Stimulated activated naive CD8-positive, alpha-beta T cell treated with anti-CD3 and anti-CD28 coated beads, Interleukin-15, Interleukin-2, amounts not matched to agents 100 ng/mL and 50 ng/mL, for 24 hours (primary cell): ENCODE measurements around the gene COX7A2L.
A peak's percentile ranks its signal among the peaks of the same experiment; 100 is the strongest.
"Not testable (repeated sequence)": the region's sequence is repeated elsewhere in the genome, so short reads cannot be mapped to it uniquely, and the experiment has no call there.

Experiments
- H3K27ac Mint-ChIP-seq: one replicate; pipeline ENCODE4 v1.8.0; 2021; ENCODE audit warnings: mild to moderate bottlenecking, mixed read lengths
- H3K27me3 Mint-ChIP-seq: one replicate; pipeline ENCODE4 v1.8.0; 2021; ENCODE audit warnings: mixed read lengths
- H3K36me3 Mint-ChIP-seq: one replicate; pipeline ENCODE4 v1.8.0; 2021; ENCODE audit warnings: low read depth, mixed read lengths
- H3K4me1 Mint-ChIP-seq: one replicate; pipeline ENCODE4 v1.8.0; 2021; ENCODE audit warnings: low read depth, mixed read lengths
- H3K4me3 Mint-ChIP-seq: one replicate; pipeline ENCODE4 v1.8.0; 2021; ENCODE audit warnings: mild to moderate bottlenecking, mixed read lengths
- H3K9me3 Mint-ChIP-seq: one replicate; pipeline ENCODE4 v1.8.0; 2021; ENCODE audit warnings: mixed read lengths

COX7A2L gene, protein sequence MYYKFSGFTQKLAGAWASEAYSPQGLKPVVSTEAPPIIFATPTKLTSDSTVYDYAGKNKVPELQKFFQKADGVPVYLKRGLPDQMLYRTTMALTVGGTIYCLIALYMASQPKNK

DNA sequence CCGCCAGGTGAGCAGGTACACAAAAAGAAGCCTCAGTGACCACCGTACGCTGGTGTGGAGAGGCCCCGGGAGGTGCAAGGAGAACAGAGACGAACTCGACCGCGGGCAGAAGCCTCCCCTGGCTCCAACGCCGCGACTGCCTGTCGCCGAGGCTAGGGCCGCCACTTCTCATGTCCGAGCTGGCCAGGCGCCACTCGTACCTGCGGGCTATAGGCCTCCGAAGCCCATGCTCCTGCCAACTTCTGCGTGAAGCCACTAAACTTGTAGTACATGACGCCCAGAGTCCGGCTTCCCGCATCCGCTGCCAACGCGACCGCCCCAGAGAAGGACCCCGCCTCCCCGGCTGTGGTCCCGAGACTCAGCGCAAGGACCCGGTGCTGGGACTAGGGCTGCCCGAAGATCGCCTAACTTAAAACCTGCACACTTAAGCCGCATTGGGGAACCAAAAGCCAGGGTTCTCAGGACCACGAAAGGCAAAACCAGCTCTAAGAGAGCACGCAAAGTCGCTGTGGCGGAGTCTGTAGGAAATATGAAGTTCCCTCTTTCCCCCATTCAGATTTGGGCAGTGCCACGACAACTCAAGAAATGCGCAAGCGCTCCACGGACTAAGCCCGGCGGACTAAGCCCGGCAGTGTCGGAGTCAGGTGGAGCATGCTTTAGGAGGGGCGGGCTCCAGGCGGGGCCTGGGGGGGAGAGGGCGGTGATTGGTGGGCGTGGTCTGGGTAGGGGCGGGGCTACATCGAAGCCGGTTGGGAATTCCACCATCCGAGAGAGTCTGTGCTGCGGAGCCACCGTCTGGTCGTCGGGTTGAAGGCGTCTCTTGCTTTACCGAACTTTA is at the start of gene COX7A2L:
COX7A2L (minus strand) TSS at position 328 of the 838 bp plus-strand sequence; CDS start at position 272, 56 bp downstream.
- no peaks in the 10 kb centered on the region for H3K27me3 Mint-ChIP-seq
- H3K27ac Mint-ChIP-seq, result peak within 1 kb of the TSS; percentile 99
- no peaks in the 10 kb centered on the region for H3K9me3 Mint-ChIP-seq
- H3K36me3 Mint-ChIP-seq, result peaks cover 14% of the 10 kb centered on the region
- peak within 1 kb of the TSS; percentile 89 for H3K4me3 Mint-ChIP-seq
- H3K4me1 Mint-ChIP-seq, result peaks cover 55% of the 10 kb centered on the region

DNA sequence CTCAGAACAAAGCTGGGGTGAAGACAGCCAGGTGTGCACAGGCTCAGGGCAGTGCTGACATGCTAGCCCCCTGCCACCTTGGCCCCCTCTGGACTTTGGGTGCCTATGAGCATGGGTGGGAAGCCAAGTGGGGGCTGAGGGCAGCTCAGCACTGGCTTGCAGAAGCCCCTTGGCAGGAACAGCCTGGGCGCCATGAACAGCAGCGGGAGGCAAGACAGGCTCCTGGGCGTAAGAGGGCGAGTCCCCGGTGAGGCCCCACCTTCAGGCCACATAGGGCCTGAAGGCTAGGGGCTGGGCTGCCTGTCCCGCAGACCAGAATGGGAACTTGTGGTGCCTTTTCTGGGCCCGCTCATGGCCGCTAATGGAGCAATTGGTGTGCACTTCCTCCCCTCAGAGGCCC is 47.0 kb upstream of the COX7A2L start:
- Mint-ChIP-seq H3K36me3 (no peaks in the 10 kb centered on the region), H3K4me3 (no peak overlapping the region), H3K27ac (no peak overlapping the region), H3K9me3 (no peaks in the 10 kb centered on the region), H3K4me1 (no peaks in the 10 kb centered on the region), H3K27me3 (no peaks in the 10 kb centered on the region)

DNA sequence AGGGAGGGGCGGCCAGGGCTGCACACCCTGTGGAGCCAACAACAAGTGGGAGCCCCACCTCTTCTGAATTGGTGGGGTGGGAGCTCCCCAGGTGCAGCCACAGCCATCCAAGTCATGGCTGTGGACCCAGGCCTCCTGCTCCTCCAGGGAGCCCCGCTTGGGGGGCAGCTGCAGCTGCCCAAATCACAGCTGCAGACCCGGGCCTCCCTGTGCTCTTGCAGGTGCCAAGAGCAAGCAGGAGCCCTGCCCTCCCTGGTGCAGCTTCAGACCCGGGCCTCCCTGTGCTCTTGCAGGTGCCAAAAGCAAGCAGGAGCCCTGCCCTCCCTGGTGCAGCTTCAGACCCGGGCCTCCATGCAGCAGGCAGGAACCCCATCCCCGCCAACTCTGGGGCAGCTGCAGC is 46.5 kb upstream of the COX7A2L start:
- H3K9me3 Mint-ChIP-seq, result no peaks in the 10 kb centered on the region
- no peak overlapping the region for H3K27ac Mint-ChIP-seq
- H3K4me3 Mint-ChIP-seq, result no peak overlapping the region
- H3K4me1 Mint-ChIP-seq, result no peaks in the 10 kb centered on the region
- no peaks in the 10 kb centered on the region for H3K36me3 Mint-ChIP-seq
- no peaks in the 10 kb centered on the region for H3K27me3 Mint-ChIP-seq

DNA sequence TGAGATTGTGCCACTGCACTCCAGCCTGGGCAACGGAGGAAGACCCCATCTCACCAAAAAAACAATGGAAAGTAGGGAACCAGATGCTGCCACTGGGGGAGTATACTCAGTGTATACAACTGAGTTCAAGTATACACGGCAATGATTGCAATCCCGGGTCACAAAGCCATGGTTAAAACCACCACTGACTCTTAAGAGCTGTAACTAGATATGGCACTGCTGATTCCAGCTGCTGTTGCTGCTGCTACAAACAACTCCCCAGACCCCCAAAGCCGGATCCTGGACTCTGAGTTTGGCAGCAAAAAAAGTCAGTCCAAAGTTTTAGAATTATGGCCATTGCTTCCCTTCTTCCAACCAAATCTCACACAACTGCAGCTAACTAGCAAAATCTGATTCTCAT is 43.7 kb upstream of the COX7A2L start:
- no peaks in the 10 kb centered on the region for H3K36me3 Mint-ChIP-seq
- no peaks in the 10 kb centered on the region for H3K27me3 Mint-ChIP-seq
- no peak overlapping the region for H3K27ac Mint-ChIP-seq
- H3K9me3 Mint-ChIP-seq, result no peaks in the 10 kb centered on the region
- H3K4me3 Mint-ChIP-seq, result no peak overlapping the region
- H3K4me1 Mint-ChIP-seq, result no peaks in the 10 kb centered on the region

DNA sequence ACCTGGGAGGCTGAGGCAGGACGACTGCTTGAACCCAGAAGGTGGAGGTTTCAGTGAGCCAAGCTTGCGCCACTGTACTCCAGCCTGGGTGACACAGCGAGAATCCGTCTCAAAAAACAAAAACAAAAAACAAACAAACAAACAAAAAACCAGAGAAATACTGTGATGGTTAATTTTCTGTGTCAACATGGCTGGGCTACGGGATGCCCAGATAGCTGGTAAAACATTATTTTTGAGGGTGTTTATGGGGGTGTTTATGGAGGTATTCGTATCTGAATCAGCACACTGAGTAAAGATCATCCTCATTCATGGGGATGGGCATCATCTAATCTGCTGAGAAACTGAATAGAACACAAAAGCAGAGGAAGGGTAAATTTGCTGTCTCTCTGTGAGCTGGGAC is 40.8 kb upstream of the COX7A2L start:
- Mint-ChIP-seq H3K27me3 (no peaks in the 10 kb centered on the region), H3K27ac (no peak overlapping the region), H3K4me3 (no peak overlapping the region), H3K36me3 (no peaks in the 10 kb centered on the region), H3K9me3 (no peaks in the 10 kb centered on the region), H3K4me1 (no peaks in the 10 kb centered on the region)

DNA sequence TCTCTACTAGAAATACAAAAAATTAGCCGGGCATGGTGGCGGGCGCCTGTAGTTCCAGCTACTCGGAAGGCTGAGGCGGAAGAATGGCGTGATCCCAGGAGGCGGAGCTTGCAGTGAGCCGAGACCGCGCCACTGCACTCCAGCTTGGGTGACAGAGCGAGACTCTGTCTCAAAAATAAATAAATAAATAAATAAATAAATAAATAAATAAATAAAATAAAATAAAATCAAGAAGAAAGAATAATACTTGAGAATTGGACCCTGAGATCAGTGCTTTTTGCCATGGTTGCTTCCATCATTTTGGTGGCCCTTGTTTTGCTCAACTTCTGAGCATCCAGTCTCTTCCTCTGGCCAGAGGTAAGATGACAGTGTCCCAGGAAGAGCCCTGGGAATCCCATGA is 37.0 kb upstream of the COX7A2L start:
- not testable (repeated sequence) for H3K36me3 Mint-ChIP-seq, H3K4me3 Mint-ChIP-seq, H3K27me3 Mint-ChIP-seq, H3K9me3 Mint-ChIP-seq, H3K4me1 Mint-ChIP-seq, H3K27ac Mint-ChIP-seq

DNA sequence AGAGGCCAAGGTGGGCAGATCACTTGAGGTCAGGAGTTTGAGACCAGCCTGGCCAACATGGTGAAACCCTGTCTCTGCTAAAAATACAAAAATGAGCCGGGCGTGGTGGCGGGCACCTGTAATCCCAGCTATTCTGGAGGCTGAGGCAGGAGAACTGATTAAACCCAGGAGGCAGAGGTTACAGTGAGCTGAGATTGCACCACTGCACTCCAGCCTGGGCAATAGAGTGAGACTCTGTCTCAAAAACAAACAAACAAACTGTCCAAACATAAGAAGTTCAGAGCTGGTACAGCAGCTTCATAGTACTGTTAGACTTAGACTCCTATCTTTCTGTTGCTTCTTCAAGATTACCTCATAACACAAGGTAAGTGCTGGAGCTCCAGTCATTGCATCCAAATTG is 32.3 kb upstream of the COX7A2L start:
- not testable (repeated sequence) for H3K4me3 Mint-ChIP-seq, H3K36me3 Mint-ChIP-seq, H3K27ac Mint-ChIP-seq, H3K27me3 Mint-ChIP-seq, H3K9me3 Mint-ChIP-seq, H3K4me1 Mint-ChIP-seq

DNA sequence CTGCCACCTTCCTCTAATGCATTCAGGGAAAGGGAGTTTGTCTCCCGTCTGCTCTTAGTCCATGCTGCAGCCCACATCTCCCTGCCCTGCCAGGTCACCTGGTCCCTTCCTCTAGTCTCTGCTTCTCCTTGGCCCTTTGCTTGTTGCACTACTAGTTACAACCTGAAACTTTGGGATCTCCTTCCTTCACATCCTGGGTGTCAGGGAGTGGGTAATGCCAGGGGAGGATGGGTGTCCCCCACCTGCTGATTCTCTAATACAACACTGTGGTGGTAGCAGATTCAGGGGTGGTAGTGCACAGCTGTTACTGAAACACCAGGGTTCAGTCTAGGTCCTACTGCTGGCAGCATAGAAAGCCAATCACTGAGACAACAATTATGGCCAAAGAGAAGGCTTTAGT is 31.2 kb upstream of the COX7A2L start:
- H3K36me3 Mint-ChIP-seq, result no peaks in the 10 kb centered on the region
- no peak overlapping the region for H3K27ac Mint-ChIP-seq
- no peaks in the 10 kb centered on the region for H3K27me3 Mint-ChIP-seq
- no peaks in the 10 kb centered on the region for H3K4me1 Mint-ChIP-seq
- no peak overlapping the region for H3K4me3 Mint-ChIP-seq
- H3K9me3 Mint-ChIP-seq, result no peaks in the 10 kb centered on the region

DNA sequence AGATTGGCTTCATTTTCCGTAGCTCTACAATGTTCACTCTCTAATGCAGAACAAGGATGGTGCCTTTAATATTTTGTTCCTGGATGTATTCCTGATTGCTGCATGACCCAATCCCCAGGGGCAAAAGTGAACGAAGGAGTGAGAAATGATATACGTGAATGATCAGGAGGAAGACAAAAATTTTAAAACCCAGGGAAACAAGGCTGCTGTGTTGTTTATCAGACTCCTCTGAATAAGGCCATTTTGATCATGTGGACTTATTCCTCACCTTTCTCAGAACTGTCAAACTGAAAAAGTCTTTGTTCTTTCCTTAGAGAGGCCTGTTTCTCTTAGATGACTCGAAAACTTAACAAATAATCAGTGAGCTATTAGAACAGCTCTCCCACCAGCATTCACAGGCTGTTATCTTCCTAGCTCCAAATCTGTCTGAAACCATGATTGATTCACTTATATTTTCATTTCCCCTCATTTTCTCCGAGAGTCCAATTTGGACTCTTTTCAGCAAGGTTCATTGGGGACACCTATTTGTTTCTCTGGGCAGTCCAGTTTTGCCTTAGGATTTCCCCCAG is 29.5 kb upstream of the COX7A2L start:
- Mint-ChIP-seq H3K27me3 (no peaks in the 10 kb centered on the region), H3K4me3 (no peak overlapping the region), H3K36me3 (no peaks in the 10 kb centered on the region), H3K27ac (no peak overlapping the region), H3K4me1 (no peaks in the 10 kb centered on the region), H3K9me3 (no peaks in the 10 kb centered on the region)

DNA sequence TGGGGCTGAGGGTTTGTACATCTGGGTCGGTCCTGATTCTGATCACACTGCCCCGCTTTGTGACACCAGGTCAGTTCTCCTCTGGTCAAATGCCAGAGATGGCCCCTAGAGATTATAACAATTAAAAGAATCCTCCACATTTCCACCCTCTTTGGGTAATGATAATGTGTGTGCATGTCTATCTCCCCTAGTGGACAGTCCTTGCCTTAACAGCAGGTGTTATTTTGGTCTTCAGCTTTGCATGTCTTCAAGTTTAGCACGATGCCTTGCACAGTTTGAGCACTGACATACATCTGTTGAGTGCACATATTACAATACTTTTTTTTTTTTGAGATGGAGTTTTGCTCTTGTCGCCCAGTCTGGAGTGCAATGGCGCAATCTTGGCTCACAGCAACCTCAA is 25.7 kb upstream of the COX7A2L start:
- H3K27ac Mint-ChIP-seq, result no peak overlapping the region
- H3K4me3 Mint-ChIP-seq, result no peak overlapping the region
- H3K36me3 Mint-ChIP-seq, result no peaks in the 10 kb centered on the region
- no peaks in the 10 kb centered on the region for H3K4me1 Mint-ChIP-seq
- no peaks in the 10 kb centered on the region for H3K27me3 Mint-ChIP-seq
- H3K9me3 Mint-ChIP-seq, result no peaks in the 10 kb centered on the region

DNA sequence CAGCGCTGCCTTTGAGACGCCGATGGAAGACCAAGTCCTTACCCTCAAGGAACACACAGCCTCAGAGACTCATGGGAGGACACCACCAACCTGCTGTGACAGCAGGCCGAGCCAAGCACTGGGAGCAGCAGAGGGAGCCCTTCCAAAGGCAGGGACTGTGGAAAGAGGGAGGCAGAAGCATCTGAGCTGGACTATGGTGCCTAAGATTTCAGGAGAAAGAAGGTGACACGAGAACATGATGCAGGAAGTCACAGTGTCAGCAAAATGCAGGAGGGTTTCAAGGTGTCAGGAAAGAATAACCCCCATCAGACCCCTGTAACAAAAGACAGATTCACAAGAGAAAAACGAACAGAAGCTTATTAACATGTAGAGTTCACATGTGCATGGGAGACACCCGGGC is 24.2 kb upstream of the COX7A2L start:
- Mint-ChIP-seq H3K27me3 (no peaks in the 10 kb centered on the region), H3K4me1 (no peaks in the 10 kb centered on the region), H3K9me3 (no peaks in the 10 kb centered on the region), H3K36me3 (no peaks in the 10 kb centered on the region), H3K4me3 (no peak overlapping the region), H3K27ac (no peak overlapping the region)

DNA sequence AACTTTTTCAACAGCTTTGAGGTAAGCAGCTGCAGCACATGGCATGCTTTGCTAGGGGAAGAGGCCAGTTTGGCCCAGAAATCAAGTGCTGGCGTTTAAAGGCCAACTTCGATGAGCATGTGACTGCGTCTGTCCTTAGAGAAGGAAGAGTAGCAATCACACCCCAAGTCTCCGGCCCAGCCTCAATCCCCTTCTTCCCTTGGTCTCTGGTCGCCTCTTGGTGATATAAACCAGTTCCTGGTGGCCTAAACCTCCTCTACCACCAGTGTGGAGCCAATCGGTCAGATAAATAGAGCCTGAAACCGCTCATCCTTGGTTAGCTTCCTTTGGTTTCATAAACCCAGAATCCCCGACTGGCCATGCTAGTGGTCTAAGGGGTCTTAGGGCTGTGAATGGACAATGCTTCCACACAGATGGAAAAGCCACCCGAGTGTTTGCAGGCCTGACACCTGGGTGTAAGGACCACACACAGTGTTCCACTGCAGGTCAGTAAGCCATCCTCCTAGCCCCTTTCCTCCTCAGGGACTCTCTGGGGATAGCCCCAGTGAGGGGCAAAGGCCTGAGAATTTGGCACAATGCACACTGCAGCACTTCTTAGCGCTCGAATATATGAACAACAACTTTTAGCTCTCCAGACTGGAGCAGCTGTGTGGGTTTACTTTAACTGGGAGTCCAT is 23.0 kb upstream of the COX7A2L start:
- H3K36me3 Mint-ChIP-seq, result no peaks in the 10 kb centered on the region
- H3K4me3 Mint-ChIP-seq, result no peak overlapping the region
- no peaks in the 10 kb centered on the region for H3K4me1 Mint-ChIP-seq
- H3K27me3 Mint-ChIP-seq, result no peaks in the 10 kb centered on the region
- no peak overlapping the region for H3K27ac Mint-ChIP-seq
- H3K9me3 Mint-ChIP-seq, result no peaks in the 10 kb centered on the region

DNA sequence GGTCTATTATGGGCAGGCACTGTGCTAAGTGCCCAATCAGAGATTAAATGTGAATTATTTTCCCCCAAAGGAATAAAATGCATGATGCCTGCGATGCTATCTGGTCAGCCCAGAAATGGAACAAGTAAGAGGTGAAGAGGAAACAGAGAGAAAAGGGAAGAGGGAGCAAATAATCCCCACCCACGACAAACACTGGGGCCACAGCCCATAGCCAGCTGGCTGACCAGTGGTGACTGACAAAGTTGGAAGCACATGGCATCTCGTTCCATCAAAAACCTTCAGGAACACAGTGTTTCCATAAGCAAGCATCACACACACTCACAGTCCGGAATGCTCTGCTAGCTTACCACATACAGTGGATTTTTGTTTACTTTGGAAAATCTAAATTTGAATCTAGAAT is 21.1 kb upstream of the COX7A2L start:
- no peaks in the 10 kb centered on the region for H3K4me1 Mint-ChIP-seq
- H3K27ac Mint-ChIP-seq, result no peak overlapping the region
- no peak overlapping the region for H3K4me3 Mint-ChIP-seq
- no peaks in the 10 kb centered on the region for H3K9me3 Mint-ChIP-seq
- H3K36me3 Mint-ChIP-seq, result no peaks in the 10 kb centered on the region
- no peaks in the 10 kb centered on the region for H3K27me3 Mint-ChIP-seq

DNA sequence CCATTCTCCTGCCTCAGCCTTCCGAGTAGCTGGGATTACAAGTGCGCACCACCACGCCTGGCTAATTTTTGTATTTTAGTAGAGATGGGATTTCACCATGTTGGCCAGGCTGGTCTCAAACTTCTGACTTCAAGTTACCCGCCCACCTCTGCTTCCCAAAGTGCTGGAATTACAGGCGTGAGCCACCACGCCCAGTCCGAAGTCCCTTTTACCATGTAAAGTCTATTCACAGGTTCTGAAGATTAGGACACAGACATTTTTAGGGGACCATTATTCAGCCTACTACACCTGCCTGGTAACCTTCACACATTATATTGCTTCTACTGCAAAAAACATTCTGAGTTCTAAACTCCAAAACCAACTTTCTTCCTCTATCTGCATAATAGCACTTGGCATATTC is 19.0 kb upstream of the COX7A2L start:
- H3K27ac Mint-ChIP-seq, H3K36me3 Mint-ChIP-seq, H3K27me3 Mint-ChIP-seq, H3K4me3 Mint-ChIP-seq, H3K9me3 Mint-ChIP-seq, H3K4me1 Mint-ChIP-seq: not testable (repeated sequence)

DNA sequence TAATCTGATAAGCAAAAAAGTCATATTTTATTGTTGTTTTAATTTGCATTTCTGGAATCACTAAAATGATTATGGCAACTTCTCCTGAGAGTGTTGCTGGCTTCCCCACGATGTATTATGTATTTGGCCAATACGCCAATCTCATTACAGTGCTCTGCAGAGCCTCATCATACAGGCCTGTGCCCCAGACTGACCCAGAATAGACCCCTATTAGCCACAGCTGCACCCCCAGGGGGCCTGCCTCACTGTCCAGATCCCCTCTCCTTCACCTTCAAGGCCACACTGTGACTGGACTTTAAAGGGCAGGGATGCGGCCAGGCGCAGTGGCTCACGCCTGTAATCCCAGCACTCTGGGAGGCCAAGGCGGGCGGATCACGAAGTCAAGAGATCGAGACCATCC is 17.4 kb upstream of the COX7A2L start:
- no peaks in the 10 kb centered on the region for H3K27me3 Mint-ChIP-seq
- H3K27ac Mint-ChIP-seq, result no peak overlapping the region

More for the DNA sequence above, 17.4 kb upstream of the COX7A2L start:
- Mint-ChIP-seq H3K36me3 (no peaks in the 10 kb centered on the region), H3K4me1 (no peaks in the 10 kb centered on the region), H3K4me3 (no peak overlapping the region), H3K9me3 (no peaks in the 10 kb centered on the region)
